Medulla oblongata (tissue), 1 donor: Measurements from ENCODE around the gene OTUD7B.
A peak's percentile ranks its signal among the peaks of the same experiment; 100 is the strongest.

ENCODE experiments used
- DNase-seq: peaks from one replicate; pipeline ENCODE4 v3.0.0-alpha.2; 2015; ENCODE audit errors: extremely low spot score

The OTUD7B gene

DNA sequence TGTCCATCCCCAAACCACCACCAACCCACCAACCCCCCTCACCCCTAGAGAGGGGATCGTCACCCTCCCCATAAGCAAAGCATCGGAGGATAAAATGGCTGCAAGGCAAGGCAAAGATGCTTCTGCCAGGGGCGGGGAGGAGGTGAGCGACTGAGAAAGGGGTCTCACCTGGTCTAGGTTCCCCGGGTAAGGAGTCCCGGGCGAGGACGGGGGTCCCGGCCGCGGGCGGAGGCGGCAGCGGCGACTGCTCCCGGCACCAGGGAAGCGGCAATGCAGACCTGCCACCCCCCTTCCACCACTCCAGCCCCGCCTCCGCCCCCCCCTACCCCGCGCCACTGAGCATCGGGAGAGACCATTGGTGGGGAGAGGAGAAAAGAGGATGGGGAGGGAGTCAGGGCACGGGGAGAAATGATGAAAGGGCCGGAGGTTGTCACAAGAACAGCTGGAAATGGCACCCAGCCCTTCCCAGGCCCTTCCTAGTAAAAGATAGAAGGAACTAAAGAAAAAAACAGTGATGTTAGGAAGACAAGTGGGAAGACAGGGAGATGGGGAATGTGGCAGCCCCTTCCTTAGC is 92.9 kb downstream of the OTUD7B start, which contains the start of gene SV2A:
Gene SV2A (minus strand): TSS at position 274 of the 574 bp plus-strand sequence. CDS start 4,004 bp downstream, outside the sequence.
- peak; percentile 72 for DNase-seq

DNA sequence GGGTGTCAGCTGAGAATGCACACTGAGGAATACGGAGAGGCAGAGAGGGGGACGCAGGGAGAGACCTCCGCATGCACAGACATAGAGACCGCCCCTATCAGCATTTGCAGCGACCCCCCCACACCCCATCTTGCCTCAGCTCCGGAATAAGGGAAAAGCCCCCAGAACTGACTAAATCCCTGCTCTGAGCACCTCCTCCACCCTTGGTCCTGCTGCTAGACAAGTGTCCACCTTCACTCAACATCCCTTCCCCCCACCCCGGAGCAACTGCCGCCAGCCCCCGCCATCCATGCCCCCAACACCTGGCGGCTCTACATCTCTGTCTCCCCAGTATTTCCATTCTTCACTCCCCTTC is 93.7 kb downstream of the OTUD7B start:
- no peak for DNase-seq

- no peak for DNase-seq
These were observed 94.2 kb downstream of the OTUD7B start for GRCh38 chr1:149916193-149916897.

DNA sequence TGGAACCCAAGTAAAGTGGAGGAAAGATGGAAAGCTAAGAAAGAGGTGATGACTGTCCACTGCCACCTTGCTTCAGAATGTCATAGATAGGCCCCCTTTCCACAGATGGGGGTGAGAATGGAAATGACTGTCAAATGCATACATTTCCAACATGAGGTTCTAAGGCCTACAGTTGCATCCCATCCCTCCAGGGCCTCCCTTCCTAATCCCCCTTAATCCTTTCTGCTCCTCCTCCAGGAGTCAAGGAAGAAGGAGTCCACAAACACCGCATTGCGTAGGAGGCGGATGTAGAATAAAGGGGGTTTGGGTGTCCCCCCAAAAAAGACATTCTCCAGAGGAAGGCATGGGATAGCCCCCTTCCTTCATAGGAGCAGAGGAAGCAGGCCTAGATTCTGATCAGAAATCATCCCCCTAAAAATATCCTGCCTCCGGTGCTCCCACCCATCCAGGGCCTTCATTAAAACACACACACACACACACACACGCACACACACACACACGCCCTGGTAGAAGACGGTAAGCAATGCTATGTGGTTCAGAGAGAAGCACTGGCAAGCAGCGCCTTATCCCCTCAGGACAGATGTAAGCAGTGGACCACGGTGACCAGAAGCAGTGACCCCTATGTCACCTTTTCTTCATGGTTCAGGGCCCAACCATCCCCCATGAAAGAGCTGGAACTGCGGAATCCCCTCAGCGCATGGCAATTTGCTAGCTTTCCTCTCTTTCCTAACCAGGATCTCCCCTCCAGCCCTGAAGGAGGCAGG is 94.9 kb downstream of the OTUD7B start:
- no peak for DNase-seq

DNA sequence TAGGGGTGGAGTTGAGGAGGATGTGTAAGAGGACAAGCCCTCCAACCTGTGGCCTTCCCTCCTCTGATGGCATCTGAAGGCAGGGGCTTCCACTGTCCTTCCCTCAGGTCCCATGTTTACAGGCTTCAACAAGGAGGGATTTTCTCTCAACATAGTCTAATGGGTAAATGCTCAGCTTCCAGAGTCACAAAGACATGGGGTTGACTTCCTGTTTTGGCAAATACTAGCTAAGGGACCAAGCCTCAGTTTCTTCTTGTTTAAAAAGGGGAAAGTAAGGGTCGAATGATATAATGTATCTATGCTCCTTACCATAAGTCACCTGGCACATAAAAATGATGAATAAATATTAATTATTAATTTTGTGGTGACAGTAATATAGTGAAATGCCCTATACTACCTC is 96.0 kb downstream of the OTUD7B start:
- DNase-seq, result no peak

- DNase-seq, result no peak
These were observed 103.9 kb downstream of the OTUD7B start for GRCh38 chr1:149906570-149907075.

- no peak for DNase-seq
These were observed 106.6 kb downstream of the OTUD7B start for GRCh38 chr1:149903836-149904491.

GRCh38 chr1:149899460-149900284 is 110.9 kb downstream of the OTUD7B start, which contains the start of gene BOLA1:
BOLA1 (plus strand) TSS chr1:149899568; CDS start chr1:149900060, 492 bp downstream.
- peak; percentile 97 for DNase-seq

DNA sequence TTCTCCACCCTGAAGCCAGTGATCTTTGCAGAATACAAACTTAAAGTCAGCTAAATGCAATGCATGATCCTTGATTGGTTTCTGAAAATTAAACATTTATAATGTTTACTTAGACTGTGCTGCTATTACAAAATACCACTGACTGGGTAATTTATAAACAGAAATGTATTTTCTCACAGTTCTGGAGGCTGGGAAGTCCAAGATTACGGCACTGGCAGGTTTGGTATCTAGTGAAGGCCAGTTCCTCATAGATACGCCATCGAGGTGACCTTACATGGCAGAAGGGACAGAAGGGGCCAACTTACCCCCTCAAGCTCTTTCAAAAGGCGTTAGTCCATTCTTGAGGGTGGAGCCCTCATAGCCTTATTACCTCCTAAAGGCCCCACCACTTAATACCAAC is 114.0 kb downstream of the OTUD7B start:
- no peak for DNase-seq

GRCh38 chr1:149888999-149889289 is 121.6 kb downstream of the OTUD7B start:
- peak; percentile 61 for DNase-seq

- DNase-seq, result peak; percentile 91
These were observed 122.1 kb downstream of the OTUD7B start for GRCh38 chr1:149888247-149888998.
